Urinary bladder (tissue), 4 donors: ENCODE data around the gene SNAPC2. TPM values are rescaled to one million over a fixed set of nuclear protein-coding genes. Genes with fewer than 3 reads are reported as not detected.

Experiments
- DNase-seq: peaks from one replicate; pipeline ENCODE4 v3.0.0-alpha.2; 2015; ENCODE audit errors: extremely low spot score
- H3K27ac ChIP-seq: one replicate; pipeline ENCODE4 v1.5.1; 2013; ENCODE audit warnings: low read depth, mild to moderate bottlenecking, moderate library complexity
- H3K36me3 ChIP-seq: one replicate; pipeline ENCODE4 v1.6.1; 2013; ENCODE audit warnings: mild to moderate bottlenecking, moderate library complexity; ENCODE audit not compliant: insufficient read depth
- H3K4me1 ChIP-seq: one replicate; pipeline ENCODE4 v1.6.1; 2013; ENCODE audit warnings: mild to moderate bottlenecking, moderate library complexity; ENCODE audit not compliant: insufficient read depth
- H3K4me3 ChIP-seq: one replicate; pipeline ENCODE4 v1.5.1; 2013; ENCODE audit warnings: low read depth, low read length
- WGBS: extraction: QIAGEN DNeasy Blood & Tissue Kit; methylation state at CpG from one replicate; pipeline ENCODE4 v1.1.7; 2013; 5-methylcytosine and 5-hydroxymethylcytosine counted together
- polyA plus RNA-seq: library from polyadenylated mRNA; stranded (reverse); fragments of 200-250 nt; gene quantifications from one replicate; pipeline ENCODE4 v1.2.3, GENCODE V29; 2013
- total RNA-seq: library from RNA; depleted of rRNA; stranded (reverse); fragments of >200 nt; gene quantifications from one replicate; pipeline ENCODE4 v1.2.3, GENCODE V29; 2014
- donor health status: healthy with polysubstance abuse.
- donor health status: healthy.

Gene SNAPC2
- total and polyA plus RNA-seq, 2 donors, result 6.8 to 55.6 TPM

- Histone ChIP-seq H3K27ac (no peak overlapping the region), H3K4me1 (no peaks in the 10 kb centered on the region), H3K36me3 (no peaks in the 10 kb centered on the region), H3K4me3 (no peak overlapping the region)
- no peak for DNase-seq
- 90% methylated on average over 34 of the region's 34 CpGs for WGBS
Observed at GRCh38 chr19:7899751-7900378, 20.3 kb upstream of the SNAPC2 start.

DNA sequence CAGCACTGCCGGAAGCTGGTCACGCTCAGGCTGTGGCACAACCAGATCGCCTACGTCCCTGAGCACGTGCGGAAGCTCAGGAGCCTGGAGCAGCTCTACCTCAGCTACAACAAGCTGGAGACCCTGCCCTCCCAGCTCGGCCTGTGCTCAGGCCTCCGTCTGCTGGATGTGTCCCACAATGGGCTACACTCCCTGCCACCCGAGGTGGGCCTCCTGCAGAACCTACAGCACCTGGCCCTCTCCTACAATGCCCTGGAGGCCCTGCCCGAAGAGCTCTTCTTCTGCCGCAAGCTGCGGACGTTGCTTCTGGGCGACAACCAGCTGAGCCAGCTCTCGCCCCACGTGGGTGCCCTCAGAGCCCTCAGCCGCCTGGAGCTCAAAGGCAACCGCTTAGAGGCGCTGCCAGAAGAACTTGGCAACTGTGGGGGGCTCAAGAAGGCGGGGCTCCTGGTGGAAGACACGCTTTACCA is 19.7 kb upstream of the SNAPC2 start:
- 82% methylated on average over 21 of the region's 21 CpGs for WGBS
- no peaks in the 10 kb centered on the region for H3K36me3 ChIP-seq
- DNase-seq, result no peak
- H3K4me1 ChIP-seq, result no peaks in the 10 kb centered on the region
- no peak overlapping the region for H3K27ac ChIP-seq
- no peak overlapping the region for H3K4me3 ChIP-seq

GRCh38 chr19:7900931-7901330 is 19.2 kb upstream of the SNAPC2 start:
- no peaks in the 10 kb centered on the region for H3K4me1 ChIP-seq
- H3K4me3 ChIP-seq, result no peak overlapping the region
- WGBS, result 76% methylated on average over 3 of the region's 3 CpGs
- H3K36me3 ChIP-seq, result no peaks in the 10 kb centered on the region
- DNase-seq, result no peak
- no peak overlapping the region for H3K27ac ChIP-seq

GRCh38 chr19:7901337-7901736 is 18.8 kb upstream of the SNAPC2 start:
- Histone ChIP-seq H3K36me3 (no peaks in the 10 kb centered on the region), H3K4me1 (no peaks in the 10 kb centered on the region), H3K4me3 (no peak overlapping the region), H3K27ac (no peak overlapping the region)
- WGBS, result 91% methylated on average over 7 of the region's 7 CpGs
- no peak for DNase-seq

GRCh38 chr19:7902796-7903243 is 17.3 kb upstream of the SNAPC2 start:
- no peak overlapping the region for H3K27ac ChIP-seq
- 12% methylated on average over 20 of the region's 20 CpGs for WGBS
- DNase-seq, result no peak
- peak overlapping the region; percentile 29 for H3K4me3 ChIP-seq
- no peaks in the 10 kb centered on the region for H3K4me1 ChIP-seq
- H3K36me3 ChIP-seq, result no peaks in the 10 kb centered on the region

GRCh38 chr19:7903244-7904073 is 16.7 kb upstream of the SNAPC2 start, which contains the start of gene MAP2K7:
TSS of gene MAP2K7 (plus strand) at chr19:7903877. CDS start at chr19:7903945, 68 bp downstream.
- peak; percentile 99 for DNase-seq
- peak within 1 kb of the TSS; percentile 44 for H3K27ac ChIP-seq

DNA sequence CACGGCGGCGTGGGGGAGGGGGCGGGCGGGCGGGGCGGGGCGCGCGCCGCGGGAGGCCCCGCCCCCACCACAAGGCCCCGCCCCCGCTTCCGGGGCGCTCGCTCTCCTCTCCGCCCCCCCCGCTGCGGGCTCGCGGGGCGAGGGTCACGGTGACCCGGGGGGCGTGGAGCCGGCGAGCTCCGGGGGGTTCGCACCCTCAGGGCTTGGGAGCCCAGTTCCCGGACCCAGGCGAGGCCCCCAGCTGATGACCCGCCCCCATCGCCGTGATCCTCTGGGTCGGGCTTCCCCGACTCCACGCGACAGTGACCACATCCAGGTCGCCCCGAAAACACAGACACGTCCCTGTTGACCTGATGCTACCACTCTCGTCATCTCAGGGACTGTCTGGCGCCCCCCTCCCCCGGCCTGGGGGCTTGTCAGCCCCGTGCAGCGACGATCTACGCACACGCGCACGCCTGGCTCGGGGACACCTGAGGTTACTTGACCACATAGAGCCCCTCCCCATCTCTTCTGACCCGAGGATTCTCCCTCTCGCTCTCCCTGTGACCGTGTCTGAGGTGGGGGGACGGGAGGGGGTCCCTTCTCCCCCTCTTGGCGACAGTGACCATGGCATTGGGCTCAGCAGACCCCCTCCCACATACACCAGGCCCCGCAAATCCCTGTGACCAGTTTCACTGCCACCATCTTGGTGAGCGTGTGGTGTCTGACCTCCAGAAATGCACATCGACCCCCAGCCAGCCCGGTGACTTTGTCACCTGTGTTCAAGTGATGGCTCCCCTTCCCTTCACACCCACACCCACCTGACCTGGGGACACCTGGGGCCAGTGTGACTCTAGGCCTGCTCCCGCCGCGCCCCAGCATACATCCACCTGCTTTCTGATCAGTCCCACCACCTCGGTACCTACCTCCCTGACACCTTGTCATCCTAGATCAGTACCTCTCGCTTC is 15.8 kb upstream of the SNAPC2 start:
- Histone ChIP-seq H3K4me3 (peak overlapping the region; percentile 75), H3K27ac (peak overlapping the region; percentile 44), H3K4me1 (no peaks in the 10 kb centered on the region), H3K36me3 (no peaks in the 10 kb centered on the region)
- 10% methylated on average over 67 of the region's 68 CpGs for WGBS
- no peak for DNase-seq

More at GRCh38 chr19:7903244-7904073, 16.7 kb upstream of the SNAPC2 start, which contains the start of gene MAP2K7:
- under 1% methylated on average over 89 of the region's 89 CpGs for WGBS
- Histone ChIP-seq H3K36me3 (no peaks in the 10 kb centered on the region), H3K4me1 (no peaks in the 10 kb centered on the region), H3K4me3 (peak within 1 kb of the TSS; percentile 75)

DNA sequence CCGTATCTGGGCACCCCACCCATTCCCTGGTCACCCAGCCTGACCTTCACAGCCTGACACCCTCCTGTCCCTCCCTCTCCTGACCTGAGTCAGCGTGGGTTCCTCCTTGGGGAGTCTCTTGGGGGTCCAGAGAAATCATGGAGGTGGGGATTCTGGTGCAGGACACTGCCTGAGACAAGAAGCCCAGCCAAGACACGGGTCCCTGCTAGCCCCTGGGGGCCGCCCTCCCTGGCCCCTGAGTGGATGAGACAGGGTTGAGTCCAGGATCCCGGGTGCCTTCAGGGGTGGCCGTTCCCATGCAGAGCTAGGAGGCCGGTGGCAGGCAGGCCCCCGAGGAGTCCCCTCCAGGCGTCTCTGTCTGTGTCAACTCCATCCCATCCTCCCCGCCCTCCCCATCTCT is 14.9 kb upstream of the SNAPC2 start:
- Histone ChIP-seq H3K4me1 (no peaks in the 10 kb centered on the region), H3K36me3 (peaks cover 4% of the 10 kb centered on the region), H3K27ac (no peak overlapping the region), H3K4me3 (no peak overlapping the region)
- no peak for DNase-seq
- WGBS, result 71% methylated on average over 10 of the region's 10 CpGs

- no peak overlapping the region for H3K4me3 ChIP-seq
- H3K36me3 ChIP-seq, result peaks cover 4% of the 10 kb centered on the region
- no peak overlapping the region for H3K27ac ChIP-seq
- DNase-seq, result no peak
- WGBS, result 81% methylated on average over 10 of the region's 10 CpGs
- no peaks in the 10 kb centered on the region for H3K4me1 ChIP-seq
Observed at GRCh38 chr19:7905859-7906258, 14.3 kb upstream of the SNAPC2 start.

DNA sequence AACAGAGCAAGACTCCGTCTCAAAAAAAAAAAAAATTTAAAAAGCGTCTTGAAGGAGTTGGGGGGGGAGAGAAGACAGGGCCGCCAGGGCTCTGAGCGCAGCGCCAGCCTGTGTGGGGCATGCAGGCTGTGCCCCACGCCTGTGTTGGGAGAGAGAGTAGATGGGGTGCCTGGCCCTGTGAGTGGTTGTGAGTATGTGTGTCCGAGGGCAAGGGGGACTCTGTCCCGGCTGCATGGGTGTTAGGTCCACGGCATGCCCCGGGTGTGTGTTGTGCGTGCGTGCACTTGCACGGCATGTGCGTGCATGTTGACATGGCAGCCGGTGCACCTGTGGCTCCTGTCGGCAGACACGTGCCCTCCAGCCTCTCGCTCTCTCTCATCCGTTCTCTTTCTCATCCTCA is 13.0 kb upstream of the SNAPC2 start:
- peaks cover 10% of the 10 kb centered on the region for H3K36me3 ChIP-seq
- H3K27ac ChIP-seq, result no peak overlapping the region
- H3K4me1 ChIP-seq, result no peaks in the 10 kb centered on the region
- 89% methylated on average over 19 of the region's 19 CpGs for WGBS
- no peak overlapping the region for H3K4me3 ChIP-seq
- no peak for DNase-seq

- DNase-seq, result no peak
- WGBS, result 91% methylated on average over 11 of the region's 11 CpGs
Observed at GRCh38 chr19:7907544-7907943, 12.6 kb upstream of the SNAPC2 start.

DNA sequence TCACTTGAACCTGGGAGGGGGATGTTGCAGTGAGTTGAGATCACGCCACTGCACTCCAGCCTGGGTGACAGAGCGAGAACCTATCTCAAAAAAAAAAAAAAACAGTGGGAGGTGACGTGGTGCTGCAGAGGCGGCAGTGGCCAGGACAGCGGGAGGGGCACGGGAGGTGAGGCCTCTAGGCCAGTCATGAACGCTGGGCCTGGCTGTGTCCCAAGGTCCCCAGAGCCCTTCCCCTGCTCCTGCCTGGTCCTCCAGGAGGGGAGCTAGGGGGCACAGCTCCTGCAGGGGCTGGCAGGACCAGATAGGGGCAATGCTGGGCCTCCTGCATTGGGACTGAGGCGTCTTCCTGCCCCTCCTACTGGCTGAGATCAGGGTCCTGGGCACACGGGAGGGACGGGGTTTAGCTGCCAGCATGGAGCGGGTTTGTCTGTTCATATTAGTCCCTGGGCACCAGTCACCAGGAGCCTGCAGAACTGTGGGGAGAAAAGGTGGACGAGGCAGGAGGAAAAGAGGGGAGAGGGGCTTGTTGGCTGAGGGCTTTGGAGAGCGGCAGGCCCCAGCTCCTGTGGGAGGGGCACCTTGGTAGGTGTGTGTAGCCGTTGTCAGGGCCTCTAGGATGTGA is 11.9 kb upstream of the SNAPC2 start:
- 75% methylated on average over 14 of the region's 14 CpGs for WGBS
- H3K4me1 ChIP-seq, result no peaks in the 10 kb centered on the region
- no peak overlapping the region for H3K27ac ChIP-seq
- DNase-seq, result no peak
- H3K4me3 ChIP-seq, result no peak overlapping the region
- peaks cover 12% of the 10 kb centered on the region for H3K36me3 ChIP-seq

More at GRCh38 chr19:7907544-7907943, 12.6 kb upstream of the SNAPC2 start:
- no peak overlapping the region for H3K4me3 ChIP-seq
- peaks cover 12% of the 10 kb centered on the region for H3K36me3 ChIP-seq
- no peak overlapping the region for H3K27ac ChIP-seq
- no peaks in the 10 kb centered on the region for H3K4me1 ChIP-seq
